ENCODE measurements around the gene ATP10D.
"Not testable (repeated sequence)": the region's sequence is repeated elsewhere in the genome, so short reads cannot be mapped to it uniquely, and the experiment has no call there.

Gene ATP10D

GRCh38 chr4:47486727-47487126 lies 1.7 kb downstream of the ATP10D start:
- H3K4me3 ChIP-seq (ENCODE audit: low read depth, low read length): not testable (repeated sequence)

GRCh38 chr4:47488706-47489105 lies 3.6 kb downstream of the ATP10D start:
- no peak overlapping the region for H3K4me3 ChIP-seq (ENCODE audit: low read depth, low read length)

GRCh38 chr4:47490550-47490949 lies 5.5 kb downstream of the ATP10D start:
- no peak overlapping the region for H3K4me3 ChIP-seq (ENCODE audit: low read depth, low read length)

GRCh38 chr4:47493238-47494123 lies 8.4 kb downstream of the ATP10D start:
- no peak overlapping the region for H3K4me3 ChIP-seq (ENCODE audit: low read depth, low read length)

GRCh38 chr4:47494124-47494430 lies 9.0 kb downstream of the ATP10D start:
- no peak overlapping the region for H3K4me3 ChIP-seq (ENCODE audit: low read depth, low read length)

GRCh38 chr4:47498899-47499298 lies 13.8 kb downstream of the ATP10D start:
- H3K4me3 ChIP-seq (ENCODE audit: low read depth, low read length): no peak overlapping the region

GRCh38 chr4:47499700-47500099 lies 14.6 kb downstream of the ATP10D start:
- no peak overlapping the region for H3K4me3 ChIP-seq (ENCODE audit: low read depth, low read length)

GRCh38 chr4:47500776-47501175 lies 15.7 kb downstream of the ATP10D start:
- H3K4me3 ChIP-seq (ENCODE audit: low read depth, low read length): no peak overlapping the region

- H3K4me3 ChIP-seq (ENCODE audit: low read depth, low read length): no peak overlapping the region
Measured at GRCh38 chr4:47505147-47505546, 20.1 kb downstream of the ATP10D start.

GRCh38 chr4:47505666-47506065 lies 20.6 kb downstream of the ATP10D start:
- H3K4me3 ChIP-seq (ENCODE audit: low read depth, low read length): no peak overlapping the region

GRCh38 chr4:47510506-47511143 lies 25.6 kb downstream of the ATP10D start:
- H3K4me3 ChIP-seq (ENCODE audit: low read depth, low read length): no peak overlapping the region

- no peak overlapping the region for H3K4me3 ChIP-seq (ENCODE audit: low read depth, low read length)
Measured at GRCh38 chr4:47513461-47513860, 28.4 kb downstream of the ATP10D start.

- no peak overlapping the region for H3K4me3 ChIP-seq (ENCODE audit: low read depth, low read length)
Measured at GRCh38 chr4:47519239-47519883, 34.3 kb downstream of the ATP10D start.

- no peak overlapping the region for H3K4me3 ChIP-seq (ENCODE audit: low read depth, low read length)
Measured at GRCh38 chr4:47525154-47525819, 40.2 kb downstream of the ATP10D start.

- H3K4me3 ChIP-seq (ENCODE audit: low read depth, low read length): no peak overlapping the region
Measured at GRCh38 chr4:47526281-47526680, 41.2 kb downstream of the ATP10D start.

GRCh38 chr4:47528646-47529045 lies 43.6 kb downstream of the ATP10D start:
- not testable (repeated sequence) for H3K4me3 ChIP-seq (ENCODE audit: low read depth, low read length)

GRCh38 chr4:47530801-47531200 lies 45.7 kb downstream of the ATP10D start:
- no peak overlapping the region for H3K4me3 ChIP-seq (ENCODE audit: low read depth, low read length)

- H3K4me3 ChIP-seq (ENCODE audit: low read depth, low read length): no peak overlapping the region
Measured at GRCh38 chr4:47531241-47531953, 46.3 kb downstream of the ATP10D start.

- H3K4me3 ChIP-seq (ENCODE audit: low read depth, low read length): no peak overlapping the region
Measured at GRCh38 chr4:47531954-47532321, 46.9 kb downstream of the ATP10D start.

GRCh38 chr4:47532658-47533057 lies 47.6 kb downstream of the ATP10D start:
- H3K4me3 ChIP-seq (ENCODE audit: low read depth, low read length): no peak overlapping the region
